Stimulated activated memory B cell treated with anti-CD40 and anti-IgM and Interleukin-4, amounts not matched to agents 10 μg/mL and 1 μg/mL and 100 μg/mL, for 72 hours (primary cell): ENCODE data around the gene PIEZO2.
"Not testable (repeated sequence)": the region's sequence is repeated elsewhere in the genome, so short reads cannot be mapped to it uniquely, and the experiment has no call there.

Experiments used
- ATAC-seq: fragments of 150-1000 bp; cut with Tn5 transposase; 2 replicates; pipeline ENCODE4 v1.10.0; 2021
- H3K27ac Mint-ChIP-seq: one replicate; pipeline ENCODE4 v1.8.0; 2022; ENCODE audit warnings: mild to moderate bottlenecking, mixed read lengths
- H3K27me3 Mint-ChIP-seq: one replicate; pipeline ENCODE4 v1.8.0; 2022; ENCODE audit warnings: mixed read lengths
- H3K36me3 Mint-ChIP-seq: one replicate; pipeline ENCODE4 v1.8.0; 2022; ENCODE audit warnings: mixed read lengths
- H3K4me1 Mint-ChIP-seq: one replicate; pipeline ENCODE4 v1.8.0; 2022; ENCODE audit warnings: mixed read lengths
- H3K4me3 Mint-ChIP-seq: one replicate; pipeline ENCODE4 v1.8.0; 2022; ENCODE audit warnings: mild to moderate bottlenecking, moderate library complexity, mixed read lengths
- H3K9me3 Mint-ChIP-seq: one replicate; pipeline ENCODE4 v1.8.0; 2022; ENCODE audit warnings: mixed read lengths

Gene PIEZO2

GRCh38 chr18:10850216-10850615 lies 299.2 kb downstream of the PIEZO2 start:
- H3K27ac Mint-ChIP-seq, result no peak overlapping the region
- ATAC-seq, result no peak
- peaks cover 32% of the 10 kb centered on the region for H3K27me3 Mint-ChIP-seq
- no peak overlapping the region for H3K4me3 Mint-ChIP-seq
- no peaks in the 10 kb centered on the region for H3K4me1 Mint-ChIP-seq
- H3K36me3 Mint-ChIP-seq, result no peaks in the 10 kb centered on the region
- H3K9me3 Mint-ChIP-seq, result peaks cover 3% of the 10 kb centered on the region

GRCh38 chr18:10847907-10848306 lies 301.5 kb downstream of the PIEZO2 start:
- peaks cover 10% of the 10 kb centered on the region for H3K27me3 Mint-ChIP-seq
- H3K4me3 Mint-ChIP-seq, result no peak overlapping the region
- H3K36me3 Mint-ChIP-seq, result no peaks in the 10 kb centered on the region
- H3K9me3 Mint-ChIP-seq, result peaks cover 3% of the 10 kb centered on the region
- no peak for ATAC-seq
- no peak overlapping the region for H3K27ac Mint-ChIP-seq
- no peaks in the 10 kb centered on the region for H3K4me1 Mint-ChIP-seq

- no peaks in the 10 kb centered on the region for H3K4me1 Mint-ChIP-seq
- peaks cover 3% of the 10 kb centered on the region for H3K9me3 Mint-ChIP-seq
- H3K4me3 Mint-ChIP-seq, result no peak overlapping the region
- no peaks in the 10 kb centered on the region for H3K36me3 Mint-ChIP-seq
- peaks cover 8% of the 10 kb centered on the region for H3K27me3 Mint-ChIP-seq
- no peak for ATAC-seq
- H3K27ac Mint-ChIP-seq, result no peak overlapping the region
Observed at GRCh38 chr18:10847408-10847790, 302.0 kb downstream of the PIEZO2 start.

- H3K27me3 Mint-ChIP-seq, result peaks cover 8% of the 10 kb centered on the region
- no peaks in the 10 kb centered on the region for H3K36me3 Mint-ChIP-seq
- no peak overlapping the region for H3K4me3 Mint-ChIP-seq
- no peaks in the 10 kb centered on the region for H3K4me1 Mint-ChIP-seq
- H3K9me3 Mint-ChIP-seq, result peaks cover 3% of the 10 kb centered on the region
- no peak overlapping the region for H3K27ac Mint-ChIP-seq
- no peak for ATAC-seq
Observed at GRCh38 chr18:10846657-10847407, 302.5 kb downstream of the PIEZO2 start.

- H3K27me3 Mint-ChIP-seq, result not testable (repeated sequence)
Observed at GRCh38 chr18:10846035-10846434, 303.3 kb downstream of the PIEZO2 start.

GRCh38 chr18:10843565-10843964 lies 305.8 kb downstream of the PIEZO2 start:
- Mint-ChIP-seq H3K4me3 (no peak overlapping the region), H3K27me3 (peaks cover 8% of the 10 kb centered on the region), H3K4me1 (no peaks in the 10 kb centered on the region), H3K36me3 (no peaks in the 10 kb centered on the region), H3K27ac (no peak overlapping the region), H3K9me3 (peaks cover 3% of the 10 kb centered on the region)
- no peak for ATAC-seq

More at GRCh38 chr18:10846035-10846434, 303.3 kb downstream of the PIEZO2 start:
- H3K9me3 Mint-ChIP-seq, H3K36me3 Mint-ChIP-seq, H3K4me1 Mint-ChIP-seq, ATAC-seq, H3K4me3 Mint-ChIP-seq, H3K27ac Mint-ChIP-seq: not testable (repeated sequence)

- Mint-ChIP-seq H3K4me3 (no peak overlapping the region), H3K27ac (no peak overlapping the region)
Observed at GRCh38 chr18:10842861-10843260, 306.5 kb downstream of the PIEZO2 start.

GRCh38 chr18:10842371-10842770 lies 307.0 kb downstream of the PIEZO2 start:
- no peak for ATAC-seq
- H3K27me3 Mint-ChIP-seq, result peaks cover 14% of the 10 kb centered on the region
- H3K4me1 Mint-ChIP-seq, result no peaks in the 10 kb centered on the region
- H3K27ac Mint-ChIP-seq, result no peak overlapping the region
- H3K4me3 Mint-ChIP-seq, result no peak overlapping the region
- peaks cover 3% of the 10 kb centered on the region for H3K9me3 Mint-ChIP-seq
- no peaks in the 10 kb centered on the region for H3K36me3 Mint-ChIP-seq

More at GRCh38 chr18:10842861-10843260, 306.5 kb downstream of the PIEZO2 start:
- ATAC-seq, result no peak
- Mint-ChIP-seq H3K9me3 (peaks cover 3% of the 10 kb centered on the region), H3K4me1 (no peaks in the 10 kb centered on the region), H3K36me3 (no peaks in the 10 kb centered on the region), H3K27me3 (peaks cover 9% of the 10 kb centered on the region)

- no peaks in the 10 kb centered on the region for H3K36me3 Mint-ChIP-seq
- H3K9me3 Mint-ChIP-seq, result peaks cover 3% of the 10 kb centered on the region
Observed at GRCh38 chr18:10841203-10841602, 308.2 kb downstream of the PIEZO2 start.

GRCh38 chr18:10840743-10841142 lies 308.6 kb downstream of the PIEZO2 start:
- no peak for ATAC-seq
- Mint-ChIP-seq H3K27me3 (peaks cover 20% of the 10 kb centered on the region), H3K9me3 (no peaks in the 10 kb centered on the region), H3K27ac (no peak overlapping the region), H3K4me3 (no peak overlapping the region), H3K4me1 (no peaks in the 10 kb centered on the region), H3K36me3 (no peaks in the 10 kb centered on the region)

More at GRCh38 chr18:10841203-10841602, 308.2 kb downstream of the PIEZO2 start:
- H3K27me3 Mint-ChIP-seq, result peaks cover 20% of the 10 kb centered on the region
- no peaks in the 10 kb centered on the region for H3K4me1 Mint-ChIP-seq
- ATAC-seq, result no peak
- no peak overlapping the region for H3K4me3 Mint-ChIP-seq
- H3K27ac Mint-ChIP-seq, result no peak overlapping the region

- Mint-ChIP-seq H3K27ac (no peak overlapping the region), H3K4me3 (no peak overlapping the region)
Observed at GRCh38 chr18:10839421-10839820, 309.9 kb downstream of the PIEZO2 start.

GRCh38 chr18:10838553-10838952 lies 310.8 kb downstream of the PIEZO2 start:
- H3K4me1 Mint-ChIP-seq, result no peaks in the 10 kb centered on the region
- no peak overlapping the region for H3K4me3 Mint-ChIP-seq
- H3K27me3 Mint-ChIP-seq, result peaks cover 20% of the 10 kb centered on the region
- H3K27ac Mint-ChIP-seq, result no peak overlapping the region
- no peak for ATAC-seq
- H3K36me3 Mint-ChIP-seq, result no peaks in the 10 kb centered on the region
- H3K9me3 Mint-ChIP-seq, result no peaks in the 10 kb centered on the region

More at GRCh38 chr18:10839421-10839820, 309.9 kb downstream of the PIEZO2 start:
- Mint-ChIP-seq H3K27me3 (peaks cover 20% of the 10 kb centered on the region), H3K36me3 (no peaks in the 10 kb centered on the region), H3K9me3 (no peaks in the 10 kb centered on the region), H3K4me1 (no peaks in the 10 kb centered on the region)
- ATAC-seq, result no peak

- Mint-ChIP-seq H3K4me3 (no peak overlapping the region), H3K36me3 (no peaks in the 10 kb centered on the region), H3K4me1 (no peaks in the 10 kb centered on the region), H3K27ac (no peak overlapping the region), H3K27me3 (peaks cover 12% of the 10 kb centered on the region), H3K9me3 (peaks cover 2% of the 10 kb centered on the region)
- no peak for ATAC-seq
Observed at GRCh38 chr18:10834128-10834815, 315.1 kb downstream of the PIEZO2 start.

GRCh38 chr18:10833656-10834055 lies 315.7 kb downstream of the PIEZO2 start:
- Mint-ChIP-seq H3K27me3 (peaks cover 12% of the 10 kb centered on the region), H3K4me1 (no peaks in the 10 kb centered on the region), H3K36me3 (no peaks in the 10 kb centered on the region), H3K9me3 (peaks cover 2% of the 10 kb centered on the region), H3K4me3 (no peak overlapping the region), H3K27ac (no peak overlapping the region)
- ATAC-seq, result no peak

GRCh38 chr18:10826400-10826799 lies 323.0 kb downstream of the PIEZO2 start:
- Mint-ChIP-seq H3K9me3 (peaks cover 2% of the 10 kb centered on the region), H3K27me3 (peaks cover 26% of the 10 kb centered on the region), H3K27ac (no peak overlapping the region), H3K36me3 (no peaks in the 10 kb centered on the region), H3K4me3 (no peak overlapping the region), H3K4me1 (no peaks in the 10 kb centered on the region)
- ATAC-seq, result no peak

- Mint-ChIP-seq H3K4me1 (no peaks in the 10 kb centered on the region), H3K27me3 (peaks cover 21% of the 10 kb centered on the region), H3K36me3 (no peaks in the 10 kb centered on the region), H3K27ac (no peak overlapping the region), H3K4me3 (no peak overlapping the region), H3K9me3 (peaks cover 7% of the 10 kb centered on the region)
- no peak for ATAC-seq
Observed at GRCh38 chr18:10822456-10822855, 326.9 kb downstream of the PIEZO2 start.
